Hepatocyte (in vitro differentiated cells): ENCODE data around the gene KRT6A.

ENCODE experiments used
- CTCF ChIP-seq: fragments of 200-600 bp; sonication (generic); IDR thresholded peaks from 2 replicates; pipeline ENCODE4 v1.5.1; 2016; ENCODE audit warnings: antibody characterized with exemption, mild to moderate bottlenecking; ENCODE audit not compliant: poor library complexity
- EZH2phosphoT487 ChIP-seq: fragments of 200-600 bp; sonication (generic); IDR thresholded peaks from one replicate; pipeline ENCODE4 v1.6.1; 2018; ENCODE audit warnings: antibody characterized with exemption, mild to moderate bottlenecking, low read depth, moderate library complexity; ENCODE audit not compliant: unreplicated experiment, severe bottlenecking

GRCh38 chr12:52480073-52480472 lies 13.0 kb downstream of the KRT6A start:
- TF ChIP-seq CTCF (no peak), EZH2phosphoT487 (no peak)
